ENCODE results near the gene XPO5. TPM values are rescaled to one million over a fixed set of nuclear protein-coding genes. Genes with fewer than 3 reads are reported as not detected.

The XPO5 gene
- total and polyA plus RNA-seq, 2 experiments from 2014 or later: 18.8 to 27.6 TPM

DNA sequence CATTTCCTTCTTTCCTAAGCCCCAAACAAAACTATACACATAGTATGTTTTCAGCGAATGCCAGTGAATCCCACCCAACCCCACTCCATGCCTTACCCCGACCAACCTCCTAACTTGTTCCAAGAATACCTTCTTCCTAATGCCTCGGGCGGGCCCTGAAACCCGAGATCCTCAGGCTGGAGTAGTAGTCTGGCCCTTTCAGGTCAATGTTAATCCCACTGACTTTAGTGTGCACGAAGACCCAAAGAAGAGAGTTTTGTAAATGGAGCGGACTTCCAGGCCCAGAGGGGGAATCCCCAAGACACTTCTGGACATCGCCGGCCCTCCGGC, 59.5 kb downstream of the XPO5 start:
- H4K20me1 ChIP-seq (ENCODE audit: insufficient read depth): no peaks in the 10 kb centered on the region
- peaks cover 21% of the 10 kb centered on the region for H3K4me1 ChIP-seq (ENCODE audit: insufficient read depth)
- peaks cover 74% of the 10 kb centered on the region for H3K79me2 ChIP-seq (ENCODE audit: insufficient read depth)
- TF ChIP-seq EZH2 (IDR thresholded peaks at IDR 0.05; ENCODE audit: insufficient read depth, poor library complexity, severe bottlenecking) (no peak), EZH2phosphoT487 (IDR thresholded peaks at IDR 0.05; ENCODE audit: insufficient read depth, low read depth) (no peak)
- H3K27me3 ChIP-seq (replicated peaks; ENCODE audit: insufficient read depth): no peaks in the 10 kb centered on the region
- H3K9me2 ChIP-seq (ENCODE audit: insufficient read depth): no peaks in the 10 kb centered on the region
- 1 to 2% methylated on average over 10 of the region's 10 CpGs for WGBS, 2 experiments (ENCODE audit: low coverage in 1 of 2, low lambda C conversion rate in 2 of 2, missing lambda C conversion rate in 2 of 2)
- H3K9ac ChIP-seq: peak overlapping the region; percentile 95
- H3K27ac ChIP-seq: peak overlapping the region; percentile 73
- H3F3A ChIP-seq (ENCODE audit: insufficient read depth): peaks cover 23% of the 10 kb centered on the region
- in situ Hi-C loops (cut with MboI): no loop called here
- no peak for DNase-seq
- peak overlapping the region; percentile 91 for H2AFZ ChIP-seq
- no peaks in the 10 kb centered on the region for H3K9me3 ChIP-seq (ENCODE audit: low read depth)
- H3K36me3 ChIP-seq (ENCODE audit: low read depth): peaks cover 23% of the 10 kb centered on the region
- peak overlapping the region; percentile 72 for H3K4me2 ChIP-seq (ENCODE audit: unreplicated experiment)
- peak overlapping the region; percentile 99 for H3K4me3 ChIP-seq

DNA sequence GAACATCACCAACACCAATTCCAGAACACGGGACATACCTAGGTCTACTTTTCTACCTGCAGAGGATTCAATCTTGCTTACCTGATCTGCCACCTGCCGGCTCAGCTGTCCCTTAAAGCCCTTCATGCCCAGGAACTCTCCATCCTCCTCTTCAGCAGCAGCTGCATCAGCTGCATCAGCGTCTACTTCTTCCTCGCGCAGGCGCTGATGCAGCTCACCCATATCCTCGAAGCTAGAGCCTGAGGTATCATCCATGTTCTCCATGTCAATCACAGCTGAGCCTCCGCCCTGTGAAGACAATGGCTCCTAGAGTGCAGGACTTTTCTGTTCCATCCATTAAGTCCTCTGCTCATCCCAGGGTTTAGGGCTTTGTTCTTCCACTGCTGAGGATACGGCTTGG, 60.0 kb downstream of the XPO5 start:
- H4K20me1 ChIP-seq (ENCODE audit: insufficient read depth): no peaks in the 10 kb centered on the region

DNA sequence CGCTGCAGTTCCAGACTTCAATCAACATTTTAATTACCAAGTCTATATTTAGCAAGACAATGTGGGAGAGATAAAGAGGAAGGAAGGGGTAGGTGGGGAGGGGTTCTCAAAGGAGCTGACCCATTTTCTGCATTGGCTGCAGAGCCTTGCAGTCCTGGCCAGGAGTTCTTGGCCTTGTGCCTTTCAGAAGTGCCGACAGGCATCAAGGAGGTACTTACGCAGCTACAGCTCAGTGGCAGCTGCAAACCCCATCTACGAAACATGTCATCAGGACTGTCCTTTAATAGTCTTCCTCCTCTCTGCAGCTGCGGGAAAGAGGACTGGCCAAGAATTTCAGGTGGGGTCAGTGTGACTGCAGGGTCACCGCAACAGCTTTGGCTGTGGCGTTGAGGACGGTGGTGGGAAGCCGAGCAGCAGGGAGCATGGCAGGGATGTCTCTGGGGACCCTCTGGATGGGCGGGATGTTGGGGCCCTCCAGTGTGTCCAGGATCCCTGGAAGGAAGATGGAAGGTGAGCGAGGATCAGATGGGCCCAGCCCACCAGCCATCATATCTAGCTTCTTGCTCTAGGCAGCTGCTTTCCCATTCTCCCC, 63.9 kb downstream of the XPO5 start:
- Histone ChIP-seq H3K4me1 (ENCODE audit: insufficient read depth) (peaks cover 11% of the 10 kb centered on the region), H3K36me3 (ENCODE audit: low read depth) (no peaks in the 10 kb centered on the region; the same call in 1 of the 2 replicates), H3K9ac (no peak overlapping the region), H3F3A (ENCODE audit: insufficient read depth) (peaks cover 8% of the 10 kb centered on the region; the same call in 1 of the 2 replicates), H3K27ac (no peak overlapping the region), H3K4me2 (ENCODE audit: unreplicated experiment) (no peak overlapping the region), H3K4me3 (no peak overlapping the region), H2AFZ (no peak overlapping the region), H3K27me3 (replicated peaks; ENCODE audit: insufficient read depth) (no peaks in the 10 kb centered on the region), H3K79me2 (ENCODE audit: insufficient read depth) (peaks cover 40% of the 10 kb centered on the region), H3K9me2 (ENCODE audit: insufficient read depth) (no peaks in the 10 kb centered on the region), H4K20me1 (ENCODE audit: insufficient read depth) (no peaks in the 10 kb centered on the region), H3K9me3 (ENCODE audit: low read depth) (no peaks in the 10 kb centered on the region)
- in situ Hi-C loops (cut with MboI): no loop called here
- 91 to 93% methylated on average over 10 to 11 of the region's 11 CpGs for WGBS, 2 experiments (ENCODE audit: low coverage in 1 of 2, low lambda C conversion rate in 2 of 2, missing lambda C conversion rate in 2 of 2)
- DNase-seq: no peak
- no peak for TF ChIP-seq EZH2phosphoT487 (IDR thresholded peaks at IDR 0.05; ENCODE audit: insufficient read depth, low read depth)
- TF ChIP-seq EZH2 (IDR thresholded peaks at IDR 0.05; ENCODE audit: insufficient read depth, poor library complexity, severe bottlenecking): no peak

More for the DNA sequence above, 60.0 kb downstream of the XPO5 start:
- no peak for TF ChIP-seq EZH2 (IDR thresholded peaks at IDR 0.05; ENCODE audit: insufficient read depth, poor library complexity, severe bottlenecking)
- no peak for TF ChIP-seq EZH2phosphoT487 (IDR thresholded peaks at IDR 0.05; ENCODE audit: insufficient read depth, low read depth)
- Histone ChIP-seq H3K27me3 (replicated peaks; ENCODE audit: insufficient read depth) (no peaks in the 10 kb centered on the region), H3K79me2 (ENCODE audit: insufficient read depth) (peaks cover 74% of the 10 kb centered on the region), H3K4me1 (ENCODE audit: insufficient read depth) (peaks cover 21% of the 10 kb centered on the region), H3K4me2 (ENCODE audit: unreplicated experiment) (peak overlapping the region; percentile 72), H2AFZ (0 out of 2 replicates have a peak overlapping the region, but pooled peaks have one; percentile 91), H3K9me2 (ENCODE audit: insufficient read depth) (no peaks in the 10 kb centered on the region), H3K4me3 (peak overlapping the region; percentile 99), H3K9me3 (ENCODE audit: low read depth) (no peaks in the 10 kb centered on the region), H3F3A (ENCODE audit: insufficient read depth) (peaks cover 22% of the 10 kb centered on the region), H3K27ac (peak overlapping the region; percentile 73; the same call in 1 of the 2 replicates), H3K36me3 (ENCODE audit: low read depth) (peaks cover 18% of the 10 kb centered on the region), H3K9ac (peak overlapping the region; percentile 95)
- WGBS, 2 experiments (ENCODE audit: low coverage in 1 of 2, low lambda C conversion rate in 2 of 2, missing lambda C conversion rate in 2 of 2): 52 to 62% methylated on average over 9 of the region's 9 CpGs
- in situ Hi-C loops (cut with MboI): no loop called here
- DNase-seq: no peak

DNA sequence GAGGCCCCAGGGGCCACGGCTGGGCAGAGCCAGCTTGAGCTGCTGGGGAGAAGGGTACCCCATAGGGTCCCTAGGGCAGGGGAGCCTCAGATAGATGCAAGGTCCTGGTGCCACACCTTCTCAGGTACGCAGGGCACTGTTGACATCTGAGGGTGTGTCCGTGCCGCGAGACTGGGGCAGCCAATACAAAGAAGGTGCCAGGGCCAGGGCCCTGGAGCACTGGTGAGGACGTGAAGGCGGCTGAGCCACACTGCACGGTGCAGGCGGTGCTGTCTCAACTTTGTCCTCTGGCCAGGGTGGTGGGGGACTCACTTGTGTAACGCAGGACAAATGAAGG, 65.0 kb downstream of the XPO5 start:
- Histone ChIP-seq H3K27ac (peak overlapping the region; percentile 63), H3F3A (ENCODE audit: insufficient read depth) (peaks cover 8% of the 10 kb centered on the region; the same call in 1 of the 2 replicates), H3K4me3 (peak overlapping the region; percentile 75), H4K20me1 (ENCODE audit: insufficient read depth) (no peaks in the 10 kb centered on the region), H3K4me1 (ENCODE audit: insufficient read depth) (peaks cover 11% of the 10 kb centered on the region), H3K9me2 (ENCODE audit: insufficient read depth) (no peaks in the 10 kb centered on the region), H3K9ac (peak overlapping the region; percentile 81), H3K9me3 (ENCODE audit: low read depth) (no peaks in the 10 kb centered on the region), H3K79me2 (ENCODE audit: insufficient read depth) (peaks cover 30% of the 10 kb centered on the region), H3K27me3 (replicated peaks; ENCODE audit: insufficient read depth) (no peaks in the 10 kb centered on the region), H3K4me2 (ENCODE audit: unreplicated experiment) (peak overlapping the region; percentile 67), H2AFZ (peak overlapping the region; percentile 73), H3K36me3 (ENCODE audit: low read depth) (no peaks in the 10 kb centered on the region; the same call in 1 of the 2 replicates)
- in situ Hi-C loops (cut with MboI): no loop called here
- DNase-seq: no peak
- WGBS, 2 experiments (ENCODE audit: low coverage in 1 of 2, low lambda C conversion rate in 2 of 2, missing lambda C conversion rate in 2 of 2): 74 to 75% methylated on average over 10 of the region's 10 CpGs
- TF ChIP-seq EZH2 (IDR thresholded peaks at IDR 0.05; ENCODE audit: insufficient read depth, poor library complexity, severe bottlenecking) (no peak), EZH2phosphoT487 (IDR thresholded peaks at IDR 0.05; ENCODE audit: insufficient read depth, low read depth) (no peak)

Measured in GM23248 (cell line).